HCT116 (cell line): ENCODE measurements around the gene LNP1. TPM values are rescaled to one million over a fixed set of nuclear protein-coding genes. Genes with fewer than 3 reads are reported as not detected.

ENCODE experiments used
- ATAC-seq: fragments of 200-7000 bp; cut with Tn5 transposase; 2 replicates; pipeline ENCODE4 v1.9.1; 2020; ENCODE audit warnings: mild to moderate bottlenecking, moderate library complexity
- BruUV-seq: library from RNA; stranded (reverse); fragments of 400-500 nt; replicated peaks from 2 replicates; lab custom pipeline; 2021; lab: Mats Ljungman, UMichigan
- CTCF ChIA-PET: fragments of 300-600 bp; sonication (Branson Sonifier 250); formaldehyde crosslinking; loops from one replicate; lab custom pipeline; 2021; ENCODE audit warnings: antibody characterized with exemption; lab: Charles Lee
- POLR2A ChIA-PET: fragments of 300-600, 350-600 bp; sonication (Branson Sonifier 250); formaldehyde crosslinking; loops from one replicate; lab custom pipeline; 2021; ENCODE audit warnings: antibody characterized with exemption; lab: Charles Lee
- RAD21 ChIA-PET, 2 experiments: fragments of 300-600 bp; sonication (Branson Sonifier 250); formaldehyde crosslinking; loops; one replicate each; lab custom pipeline; 2023; ENCODE audit warnings: low total read pairs in 2 of 2; ENCODE audit not compliant: uncharacterized antibody in 2 of 2, unreplicated experiment in 2 of 2, low non-redundant PET in 1 of 2; lab: Charles Lee
- DNase-seq: peaks from one replicate; pipeline ENCODE4 v3.0.0-alpha.2; 2010; ENCODE audit warnings: low read depth, low spot score
- H2AFZ ChIP-seq: fragments of 200-600 bp; shearing (Covaris generic), sonication (generic); 2 replicates; pipeline ENCODE4 v1.6.1; 2017; ENCODE audit warnings: low read depth, mixed run types, mixed read lengths, antibody characterized with exemption, low read length; ENCODE audit not compliant: poor library complexity, severe bottlenecking
- H3K27ac ChIP-seq: 2 replicates; pipeline ENCODE4 v1.5.1; 2012; ENCODE audit warnings: low read depth, low read length
- H3K27me3 ChIP-seq: fragments of 200-600 bp; sonication (generic); 2 replicates; pipeline ENCODE4 v1.6.1; 2016; ENCODE audit warnings: mixed run types, low read length, mixed read lengths; ENCODE audit not compliant: insufficient read depth
- H3K36me3 ChIP-seq, 2 experiments: fragments of 200-500 bp in 1 of 2; fragments of 200-600 bp in 1 of 2; sonication (Bioruptor generic) in 1 of 2; sonication (generic) in 1 of 2; 2 replicates each; pipeline versions ENCODE4 v1.5.1 to v1.6.1; 2014 to 2016; ENCODE audit warnings: low read length in 2 of 2, inconsistent platforms in 1 of 2, mixed read lengths in 1 of 2, mixed run types in 1 of 2; ENCODE audit not compliant: insufficient read depth in 2 of 2, control insufficient read depth in 1 of 2
- H3K4me1 ChIP-seq, 2 experiments: fragments of 200-600 bp in 1 of 2; sonication (generic) in 1 of 2; 2 replicates each; pipeline versions ENCODE4 v1.5.1 to v1.6.1; 2012 to 2017; ENCODE audit warnings: low read length in 2 of 2, inconsistent platforms in 1 of 2, mild to moderate bottlenecking in 1 of 2, mixed read lengths in 1 of 2, mixed run types in 1 of 2, moderate library complexity in 1 of 2; ENCODE audit not compliant: insufficient read depth in 2 of 2, control insufficient read depth in 1 of 2
- H3K4me2 ChIP-seq: fragments of 200-600 bp; sonication (generic); 2 replicates; pipeline ENCODE4 v1.6.1; 2017; ENCODE audit warnings: mixed run types, low read length, mixed read lengths
- H3K4me3 ChIP-seq, 2 experiments: fragments of 200-600 bp in 1 of 2; sonication (generic) in 1 of 2; replicated peaks in 1 of 2; 2 replicates each; pipeline ENCODE4 v1.5.1; 2011 to 2016; ENCODE audit warnings: low read length in 2 of 2, control low read depth in 1 of 2, low read depth in 1 of 2, mild to moderate bottlenecking in 1 of 2, mixed read lengths in 1 of 2, mixed run types in 1 of 2
- H3K79me2 ChIP-seq: fragments of 200-600 bp; sonication (generic); 2 replicates; pipeline ENCODE4 v1.6.1; 2017; ENCODE audit warnings: mild to moderate bottlenecking, mixed run types, low read length, moderate library complexity, mixed read lengths; ENCODE audit not compliant: insufficient read depth
- H3K9ac ChIP-seq: fragments of 200-600 bp; sonication (generic); 2 replicates; pipeline ENCODE4 v1.6.1; 2016; ENCODE audit warnings: low read length, mixed read lengths
- H3K9me2 ChIP-seq: fragments of 200-600 bp; sonication (generic), shearing (Covaris generic); 2 replicates; pipeline ENCODE4 v1.6.1; 2017; ENCODE audit warnings: mixed run types, mild to moderate bottlenecking, moderate library complexity; ENCODE audit not compliant: insufficient read depth
- H3K9me3 ChIP-seq, 2 experiments: fragments of 200-500 bp in 1 of 2; fragments of 200-600 bp in 1 of 2; sonication (Bioruptor generic) in 1 of 2; sonication (generic) in 1 of 2; 2 replicates each; pipeline ENCODE4 v1.6.1; 2014 to 2017; ENCODE audit warnings: low read length in 2 of 2, mixed read lengths in 2 of 2, inconsistent platforms in 1 of 2, low read depth in 1 of 2, mild to moderate bottlenecking in 1 of 2, mixed run types in 1 of 2, moderate library complexity in 1 of 2; ENCODE audit not compliant: control insufficient read depth in 1 of 2, insufficient read depth in 1 of 2
- H4K20me1 ChIP-seq: fragments of 200-600 bp; sonication (generic), shearing (Covaris generic); 2 replicates; pipeline ENCODE4 v1.6.1; 2017; ENCODE audit warnings: mixed run types, mild to moderate bottlenecking, moderate library complexity; ENCODE audit not compliant: insufficient read depth
- CBX3 ChIP-seq: IDR thresholded peaks from 2 replicates; pipeline ENCODE4 v1.6.1; 2012; ENCODE audit warnings: low read depth
- CEBPB ChIP-seq: IDR thresholded peaks from 2 replicates; pipeline ENCODE4 v1.6.1; 2012; ENCODE audit warnings: low read depth
- FOSL1 ChIP-seq: IDR thresholded peaks from 2 replicates; pipeline ENCODE4 v1.6.1; 2012; ENCODE audit warnings: low read depth
- RAD21 ChIP-seq: IDR thresholded peaks from 2 replicates; pipeline ENCODE4 v1.6.1; 2012; ENCODE audit warnings: low read depth, mild to moderate bottlenecking
- SP1 ChIP-seq: IDR thresholded peaks from 2 replicates; pipeline ENCODE4 v1.6.1; 2012; ENCODE audit warnings: low read depth
- TCF7L2 ChIP-seq: IDR thresholded peaks from 2 replicates; pipeline ENCODE4 v1.7.0; 2011; ENCODE audit warnings: borderline replicate concordance, inconsistent platforms; ENCODE audit not compliant: insufficient read depth, insufficient read length; ENCODE audit errors: extremely low read depth
- YY1 ChIP-seq: IDR thresholded peaks from 2 replicates; pipeline ENCODE4 v1.6.1; 2011; ENCODE audit warnings: low read length, low read depth, moderate library complexity, mild to moderate bottlenecking; ENCODE audit not compliant: insufficient replicate concordance; ENCODE audit errors: extremely low read depth
- ZFX ChIP-seq: fragments of 450-650 bp; IDR thresholded peaks from 2 replicates; pipeline ENCODE4 v1.6.1; 2017
- intact Hi-C: fragments of 100-400 bp; cut with micrococcal nuclease; formaldehyde crosslinking; loops from 2 replicates; pipeline ENCODE4 v1.10.0; 2022
- total RNA-seq: library from RNA; stranded (reverse); gene quantifications from one replicate; pipeline ENCODE4 v1.2.1, GENCODE V29; 2021; ENCODE audit not compliant: unreplicated experiment
- TF ChIP-seq, protein P1 (sequence below): IDR thresholded peaks from 2 replicates; pipeline ENCODE4 v1.6.1; 2012
- TF ChIP-seq, protein P2 (sequence below): IDR thresholded peaks from 2 replicates; pipeline ENCODE4 v1.6.1; 2012
- TF ChIP-seq, protein P3 (sequence below), 3 experiments: fragments of 200-600 bp in 1 of 3; sonication (generic) in 1 of 3; IDR thresholded peaks in 2 of 3; conservative IDR thresholded peaks in 1 of 3; 2 replicates each; pipeline ENCODE4 v1.5.1; 2012 to 2017; ENCODE audit warnings: low read depth in 2 of 3, low read length in 2 of 3, antibody characterized with exemption in 1 of 3, borderline replicate concordance in 1 of 3, control low read depth in 1 of 3, mild to moderate bottlenecking in 1 of 3, mixed read lengths in 1 of 3, mixed run types in 1 of 3, moderate library complexity in 1 of 3; ENCODE audit not compliant: insufficient read depth in 1 of 3

LNP1 gene
- total RNA-seq, 1 experiment from 2014 or later = 1.6 TPM

DNA sequence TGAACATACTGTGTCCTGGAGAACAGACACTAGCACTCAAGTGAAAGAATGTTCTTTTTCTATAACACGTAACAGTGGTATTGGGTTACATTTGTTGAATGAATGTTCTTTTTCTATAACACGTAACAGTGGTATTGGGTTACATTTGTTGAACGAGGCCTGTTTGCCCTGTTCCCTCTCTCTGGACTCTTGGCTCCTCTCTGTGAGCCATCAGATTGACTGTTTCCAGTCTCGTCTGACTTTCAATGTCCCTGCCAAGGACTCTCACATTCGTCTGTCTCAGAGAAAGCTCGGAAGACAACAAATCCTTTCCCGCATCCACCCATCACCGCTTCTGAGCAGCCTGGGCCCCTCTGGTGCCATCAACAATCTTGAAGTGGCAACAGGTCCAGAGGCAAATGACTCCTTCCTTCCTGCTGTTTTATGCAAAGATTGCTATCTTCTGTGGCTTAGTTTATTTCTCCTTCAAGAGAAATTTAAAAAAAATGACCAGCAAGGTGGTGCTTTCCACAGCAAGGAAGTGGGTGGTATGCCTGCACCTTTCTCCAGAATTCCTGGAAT lies 99.1 kb downstream of the LNP1 start:
- H2AFZ ChIP-seq = no peak overlapping the region
- no peak overlapping the region for H3K4me3 ChIP-seq
- intact Hi-C loops = no loop called here
- H3K9me3 ChIP-seq = no peaks in the 10 kb centered on the region
- peaks cover 0 to 15% of the 10 kb centered on the region in 2 experiments; a peak in 2 of 4 replicates for H3K4me1 ChIP-seq
- H3K9me2 ChIP-seq = no peaks in the 10 kb centered on the region
- no peaks in the 10 kb centered on the region for H3K36me3 ChIP-seq
- POLR2A ChIA-PET = no interaction called here
- TF ChIP-seq ZFX = no peak
- TF ChIP-seq FOSL1 = no peak
- no peak for TF ChIP-seq CBX3
- TF ChIP-seq TCF7L2 = no peak
- no peak for TF ChIP-seq YY1
- TF ChIP-seq, protein P1, sequence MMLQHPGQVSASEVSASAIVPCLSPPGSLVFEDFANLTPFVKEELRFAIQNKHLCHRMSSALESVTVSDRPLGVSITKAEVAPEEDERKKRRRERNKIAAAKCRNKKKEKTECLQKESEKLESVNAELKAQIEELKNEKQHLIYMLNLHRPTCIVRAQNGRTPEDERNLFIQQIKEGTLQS = no peak
- TF ChIP-seq, protein P2, sequence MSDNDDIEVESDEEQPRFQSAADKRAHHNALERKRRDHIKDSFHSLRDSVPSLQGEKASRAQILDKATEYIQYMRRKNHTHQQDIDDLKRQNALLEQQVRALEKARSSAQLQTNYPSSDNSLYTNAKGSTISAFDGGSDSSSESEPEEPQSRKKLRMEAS = no peak
- no peak for TF ChIP-seq RAD21
- no peak for TF ChIP-seq CEBPB
- TF ChIP-seq, protein P3, sequence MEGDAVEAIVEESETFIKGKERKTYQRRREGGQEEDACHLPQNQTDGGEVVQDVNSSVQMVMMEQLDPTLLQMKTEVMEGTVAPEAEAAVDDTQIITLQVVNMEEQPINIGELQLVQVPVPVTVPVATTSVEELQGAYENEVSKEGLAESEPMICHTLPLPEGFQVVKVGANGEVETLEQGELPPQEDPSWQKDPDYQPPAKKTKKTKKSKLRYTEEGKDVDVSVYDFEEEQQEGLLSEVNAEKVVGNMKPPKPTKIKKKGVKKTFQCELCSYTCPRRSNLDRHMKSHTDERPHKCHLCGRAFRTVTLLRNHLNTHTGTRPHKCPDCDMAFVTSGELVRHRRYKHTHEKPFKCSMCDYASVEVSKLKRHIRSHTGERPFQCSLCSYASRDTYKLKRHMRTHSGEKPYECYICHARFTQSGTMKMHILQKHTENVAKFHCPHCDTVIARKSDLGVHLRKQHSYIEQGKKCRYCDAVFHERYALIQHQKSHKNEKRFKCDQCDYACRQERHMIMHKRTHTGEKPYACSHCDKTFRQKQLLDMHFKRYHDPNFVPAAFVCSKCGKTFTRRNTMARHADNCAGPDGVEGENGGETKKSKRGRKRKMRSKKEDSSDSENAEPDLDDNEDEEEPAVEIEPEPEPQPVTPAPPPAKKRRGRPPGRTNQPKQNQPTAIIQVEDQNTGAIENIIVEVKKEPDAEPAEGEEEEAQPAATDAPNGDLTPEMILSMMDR (IDR thresholded peaks at IDR 0.05 in 2 of 3, conservative IDR thresholded peaks at IDR 0.05 in 1 of 3; ENCODE audit: borderline replicate concordance in 1 of 3, insufficient read depth in 1 of 3, low read depth in 2 of 3, low read length in 2 of 3) = no peak
- no peak for TF ChIP-seq SP1
- H3K27ac ChIP-seq = no peak overlapping the region
- CTCF ChIA-PET = no interaction called here
- H3K79me2 ChIP-seq = no peaks in the 10 kb centered on the region
- DNase-seq = no peak
- BruUV-seq = no TSS peak
- ATAC-seq = no peak
- no peak overlapping the region for H3K9ac ChIP-seq
- H3K4me2 ChIP-seq = no peak overlapping the region
- H3K27me3 ChIP-seq = no peaks in the 10 kb centered on the region
- RAD21 ChIA-PET = no interaction called here
- no peaks in the 10 kb centered on the region for H4K20me1 ChIP-seq
